ENCODE data around the gene AKAP9.
"Not testable (repeated sequence)": the region's sequence is repeated elsewhere in the genome, so short reads cannot be mapped to it uniquely, and the experiment has no call there.

AKAP9 gene

GRCh38 chr7:91946549-91946948 lies 5.9 kb downstream of the AKAP9 start:
- DNase-seq (ENCODE audit: low spot score), result no peak

DNA sequence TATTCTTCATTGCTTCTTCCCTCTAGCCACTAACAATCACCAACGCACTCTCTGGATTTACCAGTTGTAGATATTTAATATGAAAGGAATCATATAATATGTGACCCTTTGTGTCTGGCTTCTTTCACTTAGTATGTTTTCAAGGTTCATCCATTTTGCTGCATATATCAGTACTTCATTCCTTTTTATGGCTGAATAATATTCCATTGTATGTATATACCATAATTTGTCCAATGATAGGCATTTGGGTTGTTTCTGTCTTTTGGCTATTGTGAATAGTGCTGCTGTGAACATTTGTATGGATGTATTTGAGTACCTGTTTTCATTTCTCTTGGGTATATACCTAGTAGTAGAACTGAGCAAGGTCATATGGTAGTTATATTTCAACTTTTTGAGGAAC lies 7.3 kb downstream of the AKAP9 start:
- no peak for DNase-seq (ENCODE audit: low spot score)

DNA sequence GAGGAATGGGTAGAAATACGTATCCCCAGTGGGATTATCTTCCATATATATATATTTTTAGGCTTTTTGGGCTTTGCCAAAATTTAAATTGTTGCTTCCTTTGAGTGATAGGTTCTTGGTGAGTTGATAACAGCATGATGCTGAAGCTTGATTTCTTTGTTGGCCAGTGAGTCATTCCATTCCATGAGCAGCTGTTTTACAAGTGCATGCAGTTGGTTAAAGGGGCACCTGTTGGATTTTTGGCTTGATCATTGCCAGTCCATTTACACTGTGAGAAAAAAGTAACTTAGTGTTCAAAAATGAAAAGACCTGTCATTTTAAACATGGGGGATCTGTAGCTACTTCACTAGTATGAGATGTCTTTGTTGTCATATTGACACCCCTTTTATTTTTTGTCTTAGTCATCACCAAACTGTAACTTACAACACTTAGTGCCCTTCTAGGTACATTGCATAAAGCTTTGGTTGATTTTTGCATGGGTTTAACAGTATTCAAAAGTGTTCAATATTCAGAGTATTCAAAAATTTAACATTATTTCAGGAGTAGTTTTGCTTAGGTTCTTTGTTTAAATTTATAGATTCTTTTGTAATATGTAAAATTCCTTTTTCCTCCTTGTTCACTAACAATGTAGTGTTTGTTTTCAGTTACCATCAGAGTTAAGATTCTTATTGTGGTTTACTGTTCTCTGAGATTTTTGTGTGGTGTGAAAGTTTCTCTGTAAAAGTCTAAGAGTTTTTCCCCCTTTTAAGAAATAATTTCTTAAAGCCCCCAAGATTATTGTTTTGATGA lies 8.8 kb downstream of the AKAP9 start:
- DNase-seq (ENCODE audit: low spot score), result no peak

DNA sequence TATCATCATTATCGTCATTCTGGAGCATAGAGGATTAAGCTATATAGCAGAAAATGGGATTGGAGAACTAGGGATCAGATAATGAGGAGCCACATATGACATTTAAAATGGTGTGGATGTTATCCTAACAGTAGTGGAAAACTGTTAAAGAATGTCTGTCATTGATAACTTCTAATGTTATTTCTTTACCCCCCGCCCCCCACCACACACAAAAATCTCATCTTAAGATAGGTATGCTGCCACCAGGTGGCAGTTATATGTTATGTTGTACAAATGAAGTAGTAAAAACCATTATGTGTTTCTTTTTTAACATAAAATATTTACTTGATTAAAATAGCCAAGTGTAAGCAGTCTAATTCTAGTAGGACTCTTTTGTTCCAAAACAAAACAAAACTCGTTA lies 13.0 kb downstream of the AKAP9 start:
- DNase-seq (ENCODE audit: low spot score), result no peak

- DNase-seq (ENCODE audit: low spot score), result not testable (repeated sequence)
Observed at GRCh38 chr7:91956464-91956863, 15.8 kb downstream of the AKAP9 start.

GRCh38 chr7:91957232-91957631 lies 16.6 kb downstream of the AKAP9 start:
- no peak for DNase-seq (ENCODE audit: low spot score)

DNA sequence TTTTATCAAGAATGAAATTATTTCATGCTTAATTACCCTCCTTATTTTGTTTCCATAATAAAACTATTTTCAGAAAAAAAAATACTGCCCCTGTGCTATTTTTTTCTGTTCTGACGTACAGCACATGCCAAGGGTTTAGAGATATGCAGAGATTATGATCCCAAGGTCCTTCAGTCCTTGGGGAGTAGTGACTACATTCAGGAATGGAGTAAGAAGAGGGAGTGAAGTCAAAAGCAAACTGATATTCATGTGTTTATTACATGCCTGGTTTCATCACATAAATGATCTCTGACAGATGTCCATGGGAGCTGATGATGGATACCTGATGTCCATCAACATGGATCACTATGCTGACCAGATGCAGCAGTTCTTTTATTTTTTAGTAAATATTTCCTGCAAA lies 17.2 kb downstream of the AKAP9 start:
- DNase-seq (ENCODE audit: low spot score), result no peak

- DNase-seq (ENCODE audit: low spot score), result no peak
Observed at GRCh38 chr7:91959023-91959422, 18.4 kb downstream of the AKAP9 start.

DNA sequence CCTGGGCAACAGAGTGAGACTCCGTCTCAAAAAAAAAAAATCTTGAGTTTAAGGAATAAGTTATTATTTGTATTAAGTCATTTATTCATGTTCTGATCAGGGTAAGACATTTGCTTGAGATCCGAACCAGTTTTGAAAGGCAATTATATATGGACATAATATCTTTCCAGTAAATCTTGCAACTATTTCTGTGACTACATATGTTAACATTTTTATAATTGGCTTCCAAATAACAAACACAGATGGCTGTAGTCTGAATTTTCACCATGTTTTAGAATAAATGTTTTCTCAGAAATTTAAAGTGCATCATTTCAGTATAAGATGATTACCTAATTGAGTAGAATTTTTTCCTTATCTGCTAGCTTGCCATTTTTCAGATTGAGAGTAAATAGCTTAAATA lies 21.2 kb downstream of the AKAP9 start:
- no peak for DNase-seq (ENCODE audit: low spot score)

DNA sequence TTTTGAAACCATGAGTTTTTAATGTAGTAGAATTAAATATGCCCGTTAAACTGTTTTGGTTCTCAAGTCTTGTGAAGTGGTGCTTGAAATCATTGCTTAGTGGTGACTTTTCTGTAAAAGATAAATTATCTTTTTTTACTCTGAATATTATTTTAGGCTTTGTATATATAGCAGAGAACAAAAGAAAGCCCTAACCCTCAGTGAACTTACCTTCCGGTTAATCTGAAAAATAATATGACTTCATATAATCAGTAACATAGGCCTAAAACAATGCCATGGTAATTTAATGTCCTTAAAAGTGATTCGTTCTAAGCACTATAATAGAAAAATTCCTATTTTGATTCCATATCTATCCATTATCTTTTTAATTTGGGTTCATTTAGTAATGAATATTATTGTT lies 21.8 kb downstream of the AKAP9 start:
- DNase-seq (ENCODE audit: low spot score), result no peak

DNA sequence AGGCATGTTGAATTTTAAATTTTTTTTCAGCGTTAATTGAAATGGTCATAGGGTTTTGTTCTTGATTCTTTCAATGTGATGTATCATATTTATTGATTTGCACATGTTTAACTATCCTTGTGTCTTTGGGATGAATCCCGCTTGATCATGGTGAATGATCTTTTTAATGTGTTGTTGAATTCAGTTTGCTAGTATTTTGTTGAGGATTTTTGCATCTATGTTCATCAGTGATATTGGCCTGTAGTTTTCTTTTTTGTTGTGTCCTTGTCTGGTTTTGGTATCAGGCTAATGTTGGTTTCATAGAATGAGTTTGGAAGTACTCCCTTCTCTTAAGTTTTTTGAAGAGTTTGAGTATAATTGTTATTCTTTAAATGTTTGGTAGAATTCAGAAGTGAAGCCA lies 26.9 kb downstream of the AKAP9 start:
- not testable (repeated sequence) for DNase-seq (ENCODE audit: low spot score)

- no peak for DNase-seq (ENCODE audit: low spot score)
Observed at GRCh38 chr7:91973639-91974038, 33.0 kb downstream of the AKAP9 start.

DNA sequence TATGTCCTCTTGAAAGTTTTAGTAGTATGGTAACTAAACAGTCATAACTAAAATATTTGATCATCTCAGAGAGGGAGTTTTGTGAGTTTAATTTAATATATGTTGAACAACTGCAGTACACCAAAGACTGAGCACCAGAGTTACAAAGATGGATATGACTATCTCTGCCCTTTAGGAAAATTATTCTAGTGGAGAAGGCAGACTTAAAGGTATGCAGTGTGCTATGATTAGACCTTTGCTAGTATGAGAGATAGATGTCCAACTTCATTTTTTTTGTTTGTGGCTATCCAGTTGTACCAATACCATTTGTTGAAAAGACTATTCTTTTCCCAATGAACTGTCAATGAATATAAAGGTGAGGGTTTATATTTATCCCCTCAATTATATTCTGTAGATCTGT lies 33.4 kb downstream of the AKAP9 start:
- DNase-seq (ENCODE audit: low spot score), result no peak

- no peak for DNase-seq (ENCODE audit: low spot score)
Observed at GRCh38 chr7:91976743-91977142, 36.1 kb downstream of the AKAP9 start.

- no peak for DNase-seq (ENCODE audit: low spot score)
Observed at GRCh38 chr7:91979590-91979989, 38.9 kb downstream of the AKAP9 start.

DNA sequence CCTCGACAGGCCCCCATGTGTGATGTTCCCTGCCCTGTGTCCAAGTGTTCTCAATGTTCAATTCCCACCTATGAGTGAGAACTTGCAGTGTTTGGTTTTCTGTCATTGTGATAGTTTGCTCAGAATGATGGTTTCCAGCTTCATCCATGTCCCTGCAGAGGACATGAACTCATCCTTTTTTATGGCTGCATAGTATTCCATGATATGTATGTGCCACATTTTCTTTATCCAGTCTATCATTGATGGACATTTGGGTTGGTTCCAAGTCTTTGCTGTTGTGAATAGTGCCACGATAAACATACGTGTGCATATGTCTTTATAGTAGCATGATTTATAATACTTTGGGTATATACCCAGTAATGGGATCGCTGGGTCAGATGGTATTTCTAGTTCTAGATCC lies 41.7 kb downstream of the AKAP9 start:
- DNase-seq (ENCODE audit: low spot score), result not testable (repeated sequence)

DNA sequence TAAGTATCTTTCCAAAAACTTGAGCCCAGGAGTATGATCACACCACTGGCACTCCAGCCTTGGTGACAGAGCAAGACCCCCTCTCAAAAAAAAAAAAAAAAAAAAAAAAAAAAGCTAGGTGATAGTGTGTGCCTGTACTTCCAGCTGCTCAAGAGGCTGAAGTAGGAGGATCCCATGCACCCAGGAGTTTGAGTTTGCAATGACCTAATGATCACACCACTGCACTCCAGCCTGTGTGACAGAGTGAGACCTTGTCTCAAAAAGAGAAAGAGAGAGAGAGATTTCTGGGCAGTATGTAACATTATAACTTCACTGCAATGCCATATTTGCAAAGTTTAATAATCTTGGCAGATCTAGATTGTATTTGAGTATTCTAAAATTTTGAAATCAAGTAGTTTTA lies 47.6 kb downstream of the AKAP9 start:
- no peak for DNase-seq (ENCODE audit: low spot score)

DNA sequence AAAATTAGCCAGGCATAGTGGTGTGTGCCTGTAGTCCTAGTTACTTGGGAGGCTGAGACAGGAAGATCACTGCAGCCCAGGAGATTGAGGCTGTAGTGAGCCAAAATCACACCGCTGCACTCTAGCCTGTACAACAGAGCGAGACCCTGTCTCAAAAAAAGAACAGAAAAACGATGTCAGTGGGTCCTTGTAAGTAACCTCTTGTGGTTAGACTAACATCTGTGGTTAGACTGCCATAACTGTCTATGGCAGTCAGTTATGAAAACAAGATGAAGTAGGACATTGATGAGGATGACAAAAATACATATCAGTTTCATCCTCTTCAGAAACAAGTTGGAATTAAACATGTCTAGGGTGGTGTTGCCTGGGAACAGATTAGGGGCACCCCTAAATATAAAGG lies 53.3 kb downstream of the AKAP9 start:
- no peak for DNase-seq (ENCODE audit: low spot score)

- no peak for DNase-seq (ENCODE audit: low spot score)
Observed at GRCh38 chr7:91995391-91996105, 54.9 kb downstream of the AKAP9 start.

DNA sequence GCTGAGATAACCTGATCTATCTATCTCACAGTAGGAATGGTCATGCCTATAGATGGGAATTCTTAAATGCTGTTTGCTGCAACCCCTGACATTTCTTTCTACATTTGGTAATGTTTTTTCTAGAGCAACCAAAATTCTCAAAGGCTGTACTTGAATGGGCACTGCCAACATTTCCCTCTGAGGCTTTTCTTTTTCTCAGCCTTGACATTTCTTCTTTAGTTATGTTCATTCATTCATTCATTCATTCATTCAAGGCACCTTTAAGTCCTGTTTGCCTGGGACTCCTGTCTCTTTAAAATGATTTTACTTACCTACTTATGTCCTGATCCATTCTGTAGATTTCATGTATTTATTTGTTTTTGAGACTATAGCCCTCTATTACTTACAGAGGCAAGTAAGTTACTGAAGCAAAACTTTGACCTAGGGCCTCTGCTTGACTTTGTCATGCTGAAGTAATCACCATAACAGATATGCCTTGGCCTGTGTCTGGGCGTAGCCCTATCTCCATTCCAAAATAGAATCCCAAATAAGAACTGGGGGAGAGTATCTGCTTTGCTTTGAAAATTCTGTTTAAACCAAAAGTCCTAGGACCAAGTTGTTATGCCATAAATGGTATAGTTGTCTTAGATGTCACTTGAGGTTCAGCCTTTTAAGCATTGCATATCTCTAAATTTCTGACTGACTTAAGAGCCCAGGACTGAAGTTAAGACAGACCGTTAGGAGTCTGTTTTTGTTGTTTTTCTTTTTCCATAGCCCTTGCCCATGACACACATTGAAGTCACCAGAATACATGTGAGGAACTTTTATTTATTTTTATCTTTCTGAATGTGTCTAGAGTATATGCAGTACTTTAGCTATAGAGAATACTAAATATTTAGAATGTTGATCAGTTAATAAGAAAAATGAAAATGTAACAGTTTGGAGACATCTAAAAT lies 59.2 kb downstream of the AKAP9 start:
- DNase-seq (ENCODE audit: low spot score), result no peak

DNA sequence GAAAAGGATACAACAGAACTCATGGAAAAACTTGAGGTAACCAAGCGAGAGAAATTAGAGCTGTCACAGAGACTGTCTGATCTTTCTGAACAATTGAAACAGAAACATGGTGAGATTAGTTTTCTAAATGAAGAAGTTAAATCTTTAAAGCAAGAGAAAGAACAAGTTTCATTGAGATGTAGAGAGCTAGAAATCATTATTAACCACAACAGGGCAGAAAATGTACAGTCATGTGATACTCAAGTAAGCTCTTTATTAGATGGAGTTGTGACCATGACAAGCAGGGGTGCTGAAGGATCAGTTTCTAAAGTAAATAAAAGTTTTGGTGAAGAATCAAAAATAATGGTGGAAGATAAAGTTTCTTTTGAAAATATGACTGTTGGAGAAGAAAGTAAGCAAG lies 62.1 kb downstream of the AKAP9 start:
- DNase-seq (ENCODE audit: low spot score), result no peak

DNA sequence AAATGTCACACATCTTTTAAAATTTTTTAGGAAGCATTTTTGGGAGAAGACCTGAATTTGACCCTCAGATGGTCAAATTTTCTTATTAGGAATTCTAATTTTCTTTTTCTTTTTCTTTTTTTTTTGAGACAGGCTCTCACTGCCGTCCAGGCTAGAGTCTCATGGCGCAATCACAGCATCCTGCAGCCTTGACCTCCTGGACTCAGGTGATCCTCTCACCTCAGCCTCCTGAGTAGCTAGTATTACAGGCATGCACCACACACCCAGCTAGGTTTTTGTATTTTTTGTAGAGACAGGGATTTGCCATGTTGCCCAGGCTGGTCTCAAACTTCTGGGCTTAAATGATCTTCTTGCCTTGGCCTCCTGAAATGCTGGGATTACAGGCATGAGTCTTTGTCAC lies 65.4 kb downstream of the AKAP9 start:
- DNase-seq (ENCODE audit: low spot score), result no peak

- DNase-seq (ENCODE audit: low spot score), result no peak
Observed at GRCh38 chr7:92010215-92010614, 69.6 kb downstream of the AKAP9 start.
